Nucleus accumbens (tissue), 56 donors: ENCODE measurements around the gene ELAVL2.
"Not testable (repeated sequence)": the region's sequence is repeated elsewhere in the genome, so short reads cannot be mapped to it uniquely, and the experiment has no call there.

Source experiments
- DNase-seq, 56 donors: peaks; one replicate each; lab custom pipeline; 2025; lab: John Stamatoyannopoulos, UW

Gene ELAVL2

DNA sequence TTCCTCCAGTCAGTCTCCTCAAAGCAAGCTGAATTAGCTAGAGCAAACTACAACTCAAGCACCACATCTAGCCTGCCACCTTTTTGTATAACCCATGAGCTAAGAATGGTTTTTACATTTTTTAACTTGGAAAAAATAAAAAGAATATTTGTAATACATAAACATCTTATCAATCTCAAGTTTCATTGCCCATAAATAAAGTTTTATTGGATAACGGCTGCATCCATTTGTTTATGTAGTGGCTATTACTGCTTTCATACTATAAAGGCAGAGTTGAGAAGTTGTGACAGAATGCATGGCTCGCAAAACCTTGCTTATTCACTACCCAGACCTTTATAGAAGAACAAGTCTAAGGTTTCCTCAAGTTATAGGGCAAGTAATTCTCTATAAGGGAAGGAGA is 95.7 kb downstream of the ELAVL2 start:
- DNase-seq = no peak

DNA sequence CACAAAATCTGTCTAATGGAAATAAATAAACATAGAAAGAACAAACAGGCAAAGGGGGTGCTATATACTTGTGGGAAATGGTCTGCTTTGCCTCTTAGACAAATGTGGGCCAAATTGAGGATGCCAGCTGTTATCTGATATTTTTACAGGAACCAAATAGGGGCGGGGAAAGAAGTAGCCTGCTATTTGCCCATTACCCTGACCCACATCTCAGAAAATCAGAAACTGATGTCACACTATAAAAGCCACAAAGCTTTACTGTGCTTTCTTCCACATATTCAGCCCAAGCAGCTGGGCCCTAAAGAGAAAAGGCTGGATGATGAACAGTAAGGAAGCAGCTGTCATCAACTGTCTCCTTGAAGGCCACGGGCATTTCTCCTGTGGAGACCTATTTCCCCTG is 97.3 kb downstream of the ELAVL2 start:
- no peak for DNase-seq

DNA sequence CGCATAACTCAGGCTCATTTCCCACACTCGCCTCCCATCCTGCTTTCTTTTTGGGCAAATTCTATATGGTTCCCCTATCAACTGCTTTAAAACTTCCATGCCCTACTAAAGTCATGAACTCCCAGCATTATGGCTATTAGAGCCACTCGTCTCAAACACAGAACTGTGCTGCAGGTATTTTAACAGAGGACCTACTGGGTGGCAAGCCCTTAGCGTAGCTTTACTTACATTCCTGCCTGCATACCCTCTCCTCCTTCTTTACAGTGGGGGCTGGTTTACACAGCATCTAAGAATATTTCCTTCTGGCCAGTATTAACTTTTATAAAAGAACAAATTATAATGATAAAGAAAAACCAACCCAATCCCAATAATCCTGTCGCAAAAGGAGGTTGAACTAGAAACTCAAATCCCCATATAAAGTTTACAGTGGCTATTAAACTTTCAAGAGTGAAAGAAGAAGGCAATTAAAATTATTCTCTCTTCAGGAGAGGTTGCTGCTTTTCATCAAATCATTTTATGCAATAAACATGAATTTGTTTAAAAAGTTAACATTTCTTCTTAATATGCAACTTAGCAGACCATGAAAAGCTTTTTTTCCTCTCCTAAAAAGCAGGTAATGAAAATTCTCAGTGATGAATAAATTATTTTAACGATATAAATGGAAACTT is 100.6 kb downstream of the ELAVL2 start:
- DNase-seq = no peak

DNA sequence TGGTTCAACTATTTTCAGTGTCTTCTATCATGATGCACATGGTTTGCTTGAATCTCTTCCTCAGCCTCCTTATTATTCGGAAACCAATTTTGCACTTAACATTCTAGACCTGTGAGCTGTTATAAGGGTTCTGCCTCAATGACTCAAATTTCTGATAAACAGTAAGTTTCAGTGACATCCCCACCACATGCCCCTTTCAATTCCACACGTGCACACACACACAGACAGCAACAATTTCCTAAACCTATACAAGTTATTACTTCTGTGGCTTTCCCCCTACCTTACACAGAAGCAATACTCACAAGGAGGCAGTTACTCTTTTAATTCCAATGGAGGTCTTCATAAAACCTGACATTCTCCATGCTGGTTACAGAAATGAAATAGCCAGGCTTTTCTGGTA is 102.4 kb downstream of the ELAVL2 start:
- DNase-seq = no peak

GRCh38 chr9:23723048-23723447 is 103.0 kb downstream of the ELAVL2 start:
- DNase-seq = not testable (repeated sequence)

- DNase-seq = no peak
Measured at GRCh38 chr9:23721466-23721865, 104.6 kb downstream of the ELAVL2 start.

- no peak for DNase-seq
Measured at GRCh38 chr9:23717505-23717904, 108.5 kb downstream of the ELAVL2 start.

GRCh38 chr9:23707249-23707648 is 118.8 kb downstream of the ELAVL2 start:
- DNase-seq = no peak

DNA sequence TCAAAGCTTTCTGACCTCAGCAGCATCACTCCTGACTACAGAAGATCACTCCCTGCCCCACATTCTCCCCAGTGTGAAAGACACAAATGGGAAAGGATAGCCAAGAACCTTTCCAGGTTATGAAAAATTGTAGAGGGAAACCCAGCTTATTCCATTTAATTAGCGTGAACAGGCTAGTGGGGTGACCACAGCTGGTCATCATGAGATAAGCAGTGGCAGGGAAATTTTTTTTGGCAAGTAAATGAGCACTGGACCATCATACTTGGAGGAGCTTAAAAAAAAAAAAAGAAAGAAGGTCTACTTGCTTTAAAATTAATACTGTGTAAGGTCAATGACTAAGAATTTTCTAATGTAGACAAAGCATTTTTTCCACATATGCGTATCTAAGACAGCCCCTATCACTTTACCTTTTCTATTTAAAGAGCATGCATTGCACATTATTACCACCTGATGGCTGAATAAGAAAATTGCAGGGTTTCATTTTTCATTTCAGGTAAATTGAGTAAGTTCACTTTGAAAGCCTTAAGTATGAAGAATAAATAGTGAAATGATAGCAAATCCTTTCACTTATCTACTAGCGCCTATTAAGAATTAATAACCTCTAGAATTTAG is 123.6 kb downstream of the ELAVL2 start:
- DNase-seq = no peak

DNA sequence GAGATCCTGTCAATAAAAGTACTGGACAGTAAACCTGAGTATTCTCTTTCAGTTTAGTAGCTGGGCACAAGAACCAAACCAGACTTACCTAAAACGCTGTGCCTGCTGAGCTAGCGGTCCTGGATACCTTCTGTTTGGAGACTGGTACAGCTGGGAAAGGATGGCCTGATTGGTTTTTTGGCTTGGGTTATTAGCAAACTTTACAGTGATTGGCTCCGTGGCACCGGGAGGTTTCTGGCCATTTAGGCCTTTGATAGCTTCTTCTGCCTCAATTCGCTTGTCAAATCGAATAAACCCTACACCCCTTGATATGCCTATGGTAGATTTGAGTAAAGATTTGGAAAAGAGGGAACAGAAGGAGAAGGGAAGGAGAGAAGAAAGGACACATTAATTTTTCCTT is 124.7 kb downstream of the ELAVL2 start:
- DNase-seq = no peak

DNA sequence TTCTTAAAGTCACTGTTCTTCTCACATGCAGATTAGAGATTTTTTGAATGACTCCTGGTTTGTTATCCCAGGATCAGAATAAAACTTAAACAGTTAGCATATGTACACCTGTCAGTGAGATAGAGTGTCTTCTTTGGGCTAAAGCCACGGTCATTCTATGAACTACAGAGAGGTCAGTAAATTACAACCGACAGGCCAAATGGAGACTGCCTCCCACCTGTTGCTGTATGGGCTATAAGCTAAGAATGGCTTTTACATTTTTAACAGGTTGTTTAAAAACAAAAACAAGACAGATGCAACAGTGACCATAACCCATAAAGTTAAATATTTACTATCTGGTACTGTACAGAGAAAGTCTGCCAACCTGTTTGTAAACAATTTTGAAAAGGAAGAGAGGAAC is 125.7 kb downstream of the ELAVL2 start:
- no peak for DNase-seq

DNA sequence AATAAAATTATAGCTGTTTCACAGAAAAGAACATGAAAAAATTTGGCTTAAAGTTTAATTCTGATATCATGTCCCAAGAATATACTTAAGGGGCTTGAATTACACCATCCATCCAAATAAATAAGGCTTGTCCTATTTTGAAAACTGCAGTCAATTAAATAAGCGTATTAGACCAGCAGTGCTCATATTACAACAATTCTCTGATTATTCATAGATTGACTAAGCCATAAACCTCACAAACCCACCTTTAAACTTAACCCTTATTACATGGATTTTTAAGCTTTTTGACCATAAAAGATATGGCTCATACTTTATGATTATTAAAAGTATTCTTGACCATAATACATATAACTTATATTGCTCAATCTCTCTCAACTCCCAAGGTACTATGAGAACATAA is 127.9 kb downstream of the ELAVL2 start:
- no peak for DNase-seq

DNA sequence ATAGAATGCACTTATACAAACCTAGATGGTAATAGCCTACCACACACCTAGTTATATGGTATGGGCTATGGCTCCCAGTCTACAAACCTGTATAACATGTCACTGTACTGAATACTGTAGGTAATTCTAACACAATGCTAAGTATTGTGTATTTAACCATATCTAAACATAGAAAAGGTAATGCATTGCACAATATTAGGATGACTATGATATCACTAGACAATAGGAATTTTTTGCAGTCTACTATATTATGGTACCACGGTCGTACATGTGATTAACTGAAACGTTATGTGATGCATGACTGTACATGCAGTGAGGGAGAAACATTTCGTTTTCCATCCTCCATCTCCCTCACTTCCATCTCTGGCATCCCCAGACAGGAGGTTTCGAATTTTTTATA is 130.5 kb downstream of the ELAVL2 start:
- DNase-seq = no peak

DNA sequence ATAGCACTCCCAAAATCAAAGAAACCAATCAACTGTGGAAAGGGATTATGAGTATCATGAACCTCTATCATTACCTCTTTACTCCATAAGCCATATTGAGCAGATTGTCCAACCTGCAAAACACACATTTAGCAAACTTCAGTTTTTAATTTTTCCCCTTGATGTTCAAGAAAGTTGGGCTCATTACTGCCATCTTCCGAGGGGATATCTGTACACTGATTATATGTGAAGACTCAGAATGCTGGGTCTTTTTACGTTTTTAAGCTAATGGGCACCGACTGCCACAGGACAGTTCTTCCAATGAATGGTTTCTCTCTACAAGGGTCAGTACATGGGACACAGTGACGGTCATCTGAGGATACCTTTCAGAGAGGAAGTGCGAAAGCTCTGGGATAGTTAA is 132.7 kb downstream of the ELAVL2 start:
- DNase-seq = no peak

- no peak for DNase-seq
Measured at GRCh38 chr9:23686896-23687295, 139.1 kb downstream of the ELAVL2 start.

DNA sequence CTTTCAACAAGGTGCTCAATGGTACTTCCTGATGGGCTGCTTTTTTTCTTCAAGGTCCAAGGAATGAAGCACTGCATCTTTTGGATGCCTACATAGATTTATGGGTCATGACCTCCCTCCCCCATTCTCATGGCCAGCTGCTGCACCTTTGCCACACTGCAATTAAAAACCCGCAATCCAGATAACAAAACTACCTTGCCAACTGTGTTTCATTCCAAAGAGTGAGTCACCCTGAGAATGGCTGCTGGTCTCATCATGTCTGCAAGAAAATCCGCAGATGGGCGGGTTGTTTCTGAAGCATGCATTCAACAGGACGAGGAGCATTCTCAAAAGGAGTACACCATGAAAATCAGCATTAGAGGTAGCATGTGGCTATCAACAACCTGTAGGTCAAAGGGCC is 139.8 kb downstream of the ELAVL2 start:
- no peak for DNase-seq

GRCh38 chr9:23683611-23684061 is 142.4 kb downstream of the ELAVL2 start:
- DNase-seq = no peak

GRCh38 chr9:23682891-23683431 is 143.1 kb downstream of the ELAVL2 start:
- no peak for DNase-seq

DNA sequence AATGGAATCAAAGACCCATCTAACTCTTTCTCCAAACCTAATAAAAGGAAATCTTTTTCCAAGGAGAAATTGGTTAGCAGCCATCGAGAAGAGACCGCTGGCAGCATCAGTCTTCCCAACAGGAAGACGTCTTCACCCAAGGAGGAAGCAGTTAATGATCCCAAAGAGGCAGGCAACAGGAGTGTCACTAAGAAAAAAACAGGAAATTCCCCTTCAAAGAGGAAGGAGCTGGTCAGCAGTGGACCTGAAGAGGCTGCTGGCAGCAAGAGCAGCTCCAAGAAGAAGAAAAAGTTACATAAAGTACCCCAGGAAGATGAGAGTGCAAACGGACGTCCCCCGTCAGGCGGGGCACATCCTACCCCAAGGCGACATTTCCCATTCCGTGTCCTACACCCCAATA is 143.7 kb downstream of the ELAVL2 start:
- DNase-seq = no peak

GRCh38 chr9:23677446-23677845 is 148.6 kb downstream of the ELAVL2 start:
- no peak for DNase-seq

GRCh38 chr9:23674016-23674585 is 151.9 kb downstream of the ELAVL2 start:
- DNase-seq = no peak

- DNase-seq = no peak
Measured at GRCh38 chr9:23672151-23672550, 153.9 kb downstream of the ELAVL2 start.
